Endothelial cell of umbilical vein (primary cell): ENCODE measurements around the gene TNNT3. TPM values are rescaled to one million over a fixed set of nuclear protein-coding genes. Genes with fewer than 3 reads are reported as not detected.

Experiments
- BruUV-seq: library from RNA; stranded (reverse); fragments of 400-500 nt; replicated peaks from 2 replicates; lab custom pipeline; 2021; lab: Mats Ljungman, UMichigan
- CTCF ChIA-PET: fragments of 300-600, 350-600 bp; sonication (Branson Sonifier 250); formaldehyde crosslinking; loops from one replicate; lab custom pipeline; 2021; ENCODE audit warnings: antibody characterized with exemption, inconsistent platforms; lab: Charles Lee
- POLR2A ChIA-PET: fragments of 300-600, 350-600 bp; sonication (Branson Sonifier 250); formaldehyde crosslinking; loops from one replicate; lab custom pipeline; 2021; ENCODE audit warnings: antibody characterized with exemption, inconsistent platforms; lab: Charles Lee
- DNase-seq: peaks from one replicate; pipeline ENCODE4 v3.0.0-alpha.2; 2011; ENCODE audit warnings: low read depth, low spot score
- FAIRE-seq: peaks from 2 replicates; lab custom pipeline; 2011; peaks lifted over from hg19 to GRCh38; lab: Jason Lieb, UNC
- H2AFZ ChIP-seq: 2 replicates; pipeline ENCODE4 v1.6.0; 2012; ENCODE audit warnings: low read depth, low read length, control low read depth, inconsistent platforms
- H3K27ac ChIP-seq: 2 replicates; pipeline ENCODE4 v1.5.1; 2011; ENCODE audit warnings: low read depth, mild to moderate bottlenecking, control low read depth, low read length, moderate library complexity; ENCODE audit not compliant: insufficient read depth
- H3K27me3 ChIP-seq, 2 experiments: 2 replicates each; pipeline versions ENCODE4 v1.6.0 to v1.6.1; 2011; ENCODE audit warnings: low read length in 2 of 2, mixed read lengths in 1 of 2; ENCODE audit not compliant: control insufficient read depth in 2 of 2, insufficient read depth in 2 of 2
- H3K36me3 ChIP-seq, 2 experiments: 2 replicates in 1 of 2; 3 replicates in 1 of 2; pipeline ENCODE4 v1.5.1; 2011; ENCODE audit warnings: low read length in 2 of 2, mild to moderate bottlenecking in 1 of 2, moderate library complexity in 1 of 2; ENCODE audit not compliant: control insufficient read depth in 2 of 2, insufficient read depth in 2 of 2; ENCODE audit errors: extremely low read depth in 1 of 2
- H3K4me1 ChIP-seq: 3 replicates; pipeline ENCODE4 v1.5.1; 2011; ENCODE audit warnings: mild to moderate bottlenecking, low read length; ENCODE audit not compliant: control insufficient read depth, insufficient read depth; ENCODE audit errors: extremely low read depth
- H3K4me2 ChIP-seq: 2 replicates; pipeline ENCODE4 v1.6.1; 2011; ENCODE audit warnings: low read length, control low read depth, mixed read lengths; ENCODE audit not compliant: insufficient read depth
- H3K4me3 ChIP-seq, 3 experiments: fragments of 200-600 bp in 1 of 3; sonication (generic), shearing (Covaris generic) in 1 of 3; replicated peaks in 1 of 3; 2 replicates each; pipeline ENCODE4 v1.5.1; 2011 to 2016; ENCODE audit warnings: control low read depth in 3 of 3, low read length in 3 of 3, mild to moderate bottlenecking in 2 of 3, inconsistent platforms in 1 of 3, low read depth in 1 of 3, moderate library complexity in 1 of 3; ENCODE audit not compliant: insufficient read depth in 1 of 3
- H3K79me2 ChIP-seq: 2 replicates; pipeline ENCODE4 v1.6.0; 2012; ENCODE audit warnings: low read length, inconsistent platforms; ENCODE audit not compliant: control insufficient read depth, insufficient read depth
- H3K9ac ChIP-seq: replicated peaks from 2 replicates; pipeline ENCODE3; 2011; ENCODE audit warnings: low read length, control low read depth; ENCODE audit not compliant: insufficient read depth; ENCODE audit errors: extremely low read depth
- H3K9me1 ChIP-seq: replicated peaks from 3 replicates; pipeline ENCODE4 v1.6.0; 2011; ENCODE audit warnings: mild to moderate bottlenecking, low read length; ENCODE audit not compliant: control insufficient read depth, insufficient read depth; ENCODE audit errors: extremely low read depth
- H3K9me3 ChIP-seq: replicated peaks from 2 replicates; pipeline ENCODE4 v1.5.1; 2012; ENCODE audit warnings: low read length, inconsistent platforms; ENCODE audit not compliant: control insufficient read depth, insufficient read depth
- H4K20me1 ChIP-seq: replicated peaks from 2 replicates; pipeline ENCODE3; 2011; ENCODE audit warnings: mild to moderate bottlenecking, low read length; ENCODE audit not compliant: control insufficient read depth, insufficient read depth; ENCODE audit errors: extremely low read depth
- EZH2 ChIP-seq: IDR thresholded peaks from 2 replicates; pipeline ENCODE4 v1.6.1; 2012; ENCODE audit warnings: borderline replicate concordance, low read depth, mild to moderate bottlenecking, moderate library complexity, low read length, inconsistent platforms; ENCODE audit not compliant: severe bottlenecking
- FOS ChIP-seq: IDR thresholded peaks from 2 replicates; pipeline ENCODE4 v1.6.1; 2011; ENCODE audit warnings: mild to moderate bottlenecking, low read length, moderate library complexity, borderline replicate concordance; ENCODE audit not compliant: insufficient read depth
- GATA2 ChIP-seq: IDR thresholded peaks from 2 replicates; pipeline ENCODE4 v1.7.0; 2011; ENCODE audit warnings: low read depth, mild to moderate bottlenecking, moderate library complexity, mixed read lengths, low read length; ENCODE audit not compliant: insufficient read length, insufficient read depth
- JUN ChIP-seq: IDR thresholded peaks from 2 replicates; pipeline ENCODE4 v1.6.1; 2011; ENCODE audit warnings: borderline replicate concordance, low read depth; ENCODE audit not compliant: insufficient read length, insufficient read depth
- MAX ChIP-seq: IDR thresholded peaks from 2 replicates; pipeline ENCODE4 v1.6.1; 2011; ENCODE audit not compliant: insufficient read depth, insufficient read length
- MYC ChIP-seq: IDR thresholded peaks from one replicate; pipeline ENCODE4 v1.6.1; 2011; ENCODE audit warnings: mild to moderate bottlenecking, low read depth, low read length
- POLR2A ChIP-seq: IDR thresholded peaks from 2 replicates; pipeline ENCODE4 v1.6.1; 2012; ENCODE audit warnings: low read depth, mild to moderate bottlenecking, control low read depth, low read length
- POLR2AphosphoS5 ChIP-seq: IDR thresholded peaks from 2 replicates; pipeline ENCODE4 v1.6.1; 2012; ENCODE audit warnings: low read depth, mild to moderate bottlenecking, control low read depth, low read length, moderate library complexity; ENCODE audit not compliant: insufficient read depth
- dilution Hi-C: fragments of 300-500 bp; cut with MboI; formaldehyde crosslinking; loops from one replicate; pipeline ENCODE4 v1.15.0; 2019; ENCODE audit warnings: low sequenced_read_pairs; ENCODE audit not compliant: extremely low pct_ligation_motif_present
- intact Hi-C: fragments of 100-400 bp; cut with micrococcal nuclease; formaldehyde crosslinking; loops from one replicate; pipeline ENCODE4 v1.10.0; 2022
- polyA plus RNA-seq, 4 experiments: library from polyadenylated mRNA; depleted of rRNA in 3 of 4; stranded (reverse) in 3 of 4; unstranded in 1 of 4; fragments of >200 nt; gene quantifications; 2 replicates each; pipeline versions ENCODE4 v1.2.1 to v1.2.3, GENCODE V29; 2011 to 2012; ENCODE audit warnings: missing spikeins in 1 of 4
- total RNA-seq: library from RNA; stranded (reverse); gene quantifications from 2 replicates; pipeline ENCODE4 v1.2.3, GENCODE V29; 2021
- TF ChIP-seq, protein P1 (sequence below), 2 donors: IDR thresholded peaks; 1 replicate in 1 of 2; 2 replicates in 1 of 2; pipeline ENCODE4 v1.5.1; 2011; ENCODE audit warnings: low read length in 2 of 2, mild to moderate bottlenecking in 2 of 2, moderate library complexity in 2 of 2, control low read depth in 1 of 2, inconsistent platforms in 1 of 2, low read depth in 1 of 2; ENCODE audit not compliant: insufficient read depth in 1 of 2; ENCODE audit errors: extremely low read depth in 1 of 2

TNNT3 gene
- total and polyA plus RNA-seq, 2 donors (not counting 3 experiments of a cell fraction or from before 2014, with no cell fraction given) = not detected

DNA sequence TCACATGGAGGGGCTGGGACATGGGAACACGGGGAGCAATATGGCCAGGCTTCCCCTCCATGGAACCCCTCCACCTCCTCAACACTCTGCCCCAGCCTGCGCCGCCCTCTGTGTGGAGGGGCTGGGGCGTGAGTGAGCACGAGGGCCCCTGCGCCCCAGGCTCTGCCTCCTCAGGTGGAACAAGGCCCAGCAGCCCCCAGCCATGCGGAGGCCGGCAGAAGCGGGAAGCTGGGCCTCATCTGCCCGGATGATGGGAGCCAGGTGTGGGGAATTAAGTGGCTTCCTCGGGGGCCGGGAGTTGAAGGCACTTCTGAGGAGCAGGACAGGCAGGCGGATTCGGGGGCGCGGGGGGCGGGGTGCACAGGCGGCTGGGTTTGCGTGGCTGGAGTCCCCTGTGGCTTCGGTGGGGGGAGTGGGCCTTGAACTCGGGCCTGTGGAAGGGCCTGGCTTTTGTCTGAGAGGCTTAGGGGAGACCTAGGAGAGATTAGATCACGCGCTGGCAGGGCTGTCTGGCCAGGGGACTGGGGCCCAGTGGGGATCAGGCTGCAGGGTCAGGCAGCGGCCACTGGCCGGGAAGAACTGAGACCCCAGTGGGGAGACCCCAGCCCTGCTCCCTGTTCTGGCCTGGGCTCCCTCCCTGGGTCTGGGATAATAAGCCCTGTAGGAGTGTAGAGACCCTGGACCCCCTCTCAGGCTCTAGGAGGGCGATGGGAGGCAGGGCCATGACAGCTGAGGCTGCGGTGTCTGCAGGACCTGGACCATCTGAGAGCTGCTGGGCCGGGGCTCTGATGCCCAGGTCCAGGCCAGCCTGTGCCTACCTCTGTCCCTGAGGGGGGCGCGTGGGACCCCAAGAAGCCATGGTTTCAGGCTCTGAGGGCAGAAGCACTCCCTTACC lies 41.1 kb upstream of the TNNT3 start:
- no peak overlapping the region for H2AFZ ChIP-seq
- DNase-seq (no peak), FAIRE-seq (no peak)
- no peaks in the 10 kb centered on the region for H3K36me3 ChIP-seq
- H3K4me3 ChIP-seq = no peak overlapping the region
- BruUV-seq = no TSS peak
- no peaks in the 10 kb centered on the region for H4K20me1 ChIP-seq
- no peaks in the 10 kb centered on the region for H3K9me3 ChIP-seq
- CTCF ChIA-PET = interaction anchor here (0.9 to 4.9 kb wide), 4 partner anchors 122 to 273 kb away, joined by 3 to 53 read pairs (median 20); no protein-coding TSS in a partner anchor
- no peaks in the 10 kb centered on the region for H3K4me1 ChIP-seq
- TF ChIP-seq JUN (no peak), FOS (no peak), GATA2 (no peak), EZH2 (no peak), POLR2AphosphoS5 (no peak), MYC (no peak), MAX (no peak), POLR2A (no peak)
- TF ChIP-seq, protein P1, sequence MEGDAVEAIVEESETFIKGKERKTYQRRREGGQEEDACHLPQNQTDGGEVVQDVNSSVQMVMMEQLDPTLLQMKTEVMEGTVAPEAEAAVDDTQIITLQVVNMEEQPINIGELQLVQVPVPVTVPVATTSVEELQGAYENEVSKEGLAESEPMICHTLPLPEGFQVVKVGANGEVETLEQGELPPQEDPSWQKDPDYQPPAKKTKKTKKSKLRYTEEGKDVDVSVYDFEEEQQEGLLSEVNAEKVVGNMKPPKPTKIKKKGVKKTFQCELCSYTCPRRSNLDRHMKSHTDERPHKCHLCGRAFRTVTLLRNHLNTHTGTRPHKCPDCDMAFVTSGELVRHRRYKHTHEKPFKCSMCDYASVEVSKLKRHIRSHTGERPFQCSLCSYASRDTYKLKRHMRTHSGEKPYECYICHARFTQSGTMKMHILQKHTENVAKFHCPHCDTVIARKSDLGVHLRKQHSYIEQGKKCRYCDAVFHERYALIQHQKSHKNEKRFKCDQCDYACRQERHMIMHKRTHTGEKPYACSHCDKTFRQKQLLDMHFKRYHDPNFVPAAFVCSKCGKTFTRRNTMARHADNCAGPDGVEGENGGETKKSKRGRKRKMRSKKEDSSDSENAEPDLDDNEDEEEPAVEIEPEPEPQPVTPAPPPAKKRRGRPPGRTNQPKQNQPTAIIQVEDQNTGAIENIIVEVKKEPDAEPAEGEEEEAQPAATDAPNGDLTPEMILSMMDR (IDR thresholded peaks at IDR 0.05; ENCODE audit: extremely low read depth in 1 of 2, insufficient read depth in 1 of 2, low read depth in 1 of 2, low read length in 2 of 2) = no peak
- no peak overlapping the region for H3K9ac ChIP-seq
- dilution Hi-C loops (no loop called here), intact Hi-C loops (no loop called here)
- no peak overlapping the region for H3K27ac ChIP-seq
- POLR2A ChIA-PET = no interaction called here
- H3K27me3 ChIP-seq = no peaks in the 10 kb centered on the region
- no peaks in the 10 kb centered on the region for H3K79me2 ChIP-seq
- no peak overlapping the region for H3K4me2 ChIP-seq
- no peaks in the 10 kb centered on the region for H3K9me1 ChIP-seq
